Measurements from ENCODE around the gene TCF4.

TCF4 gene

GRCh38 chr18:55430026-55430425 lies 158.0 kb downstream of the TCF4 start:
- DNase-seq, result no peak

- no peak for DNase-seq
Observed at GRCh38 chr18:55427951-55428350, 160.0 kb downstream of the TCF4 start.

- no peak for DNase-seq
Observed at GRCh38 chr18:55425698-55426097, 162.3 kb downstream of the TCF4 start.

GRCh38 chr18:55422456-55423180 lies 165.4 kb downstream of the TCF4 start:
- no peak for DNase-seq

GRCh38 chr18:55421615-55422419 lies 166.2 kb downstream of the TCF4 start:
- no peak for DNase-seq

GRCh38 chr18:55421308-55421614 lies 166.7 kb downstream of the TCF4 start:
- DNase-seq, result no peak

GRCh38 chr18:55420665-55421307 lies 167.2 kb downstream of the TCF4 start:
- DNase-seq, result no peak

GRCh38 chr18:55419947-55420664 lies 167.9 kb downstream of the TCF4 start:
- no peak for DNase-seq

GRCh38 chr18:55419132-55419946 lies 168.7 kb downstream of the TCF4 start:
- DNase-seq, result no peak

- no peak for DNase-seq
Observed at GRCh38 chr18:55418439-55418838, 169.6 kb downstream of the TCF4 start.

GRCh38 chr18:55416791-55417190 lies 171.2 kb downstream of the TCF4 start:
- DNase-seq, result no peak

GRCh38 chr18:55415258-55415871 lies 172.6 kb downstream of the TCF4 start:
- peak; percentile 29 for DNase-seq

- no peak for DNase-seq
Observed at GRCh38 chr18:55414475-55414874, 173.5 kb downstream of the TCF4 start.

GRCh38 chr18:55413474-55413873 lies 174.5 kb downstream of the TCF4 start:
- DNase-seq, result no peak

GRCh38 chr18:55407774-55408535 lies 180.0 kb downstream of the TCF4 start:
- no peak for DNase-seq

- DNase-seq, result no peak
Observed at GRCh38 chr18:55407191-55407590, 180.8 kb downstream of the TCF4 start.

- peak; percentile 4 for DNase-seq
Observed at GRCh38 chr18:55406451-55406991, 181.5 kb downstream of the TCF4 start.

GRCh38 chr18:55405893-55406406 lies 182.0 kb downstream of the TCF4 start:
- peak; percentile 26 for DNase-seq

- no peak for DNase-seq
Observed at GRCh38 chr18:55405475-55405874, 182.5 kb downstream of the TCF4 start.

- DNase-seq, result no peak
Observed at GRCh38 chr18:55404832-55405465, 183.0 kb downstream of the TCF4 start.

Measured in NCI-H510A (cell line).